H9 (cell line): ENCODE data around the gene LIPC. TPM values are rescaled to one million over a fixed set of nuclear protein-coding genes. Genes with fewer than 3 reads are reported as not detected.

ENCODE experiments used
- DNase-seq: peaks from one replicate; pipeline ENCODE4 v3.0.0-alpha.2; 2017
- H2AFZ ChIP-seq: one replicate; pipeline ENCODE4 v1.6.1; 2013; ENCODE audit warnings: mild to moderate bottlenecking, low read length, control low read depth, moderate library complexity
- H2AK5ac ChIP-seq: 2 replicates; pipeline ENCODE4 v1.6.1; 2013; ENCODE audit warnings: low read length, control low read depth, mixed read lengths; ENCODE audit not compliant: insufficient read length
- H2BK120ac ChIP-seq: one replicate; pipeline ENCODE4 v1.6.1; 2013; ENCODE audit warnings: low read depth, mild to moderate bottlenecking, low read length, control low read depth, inconsistent platforms; ENCODE audit not compliant: poor library complexity, severe bottlenecking
- H2BK12ac ChIP-seq: 2 replicates; pipeline ENCODE4 v1.6.1; 2013; ENCODE audit warnings: low read length, control low read depth, mixed read lengths, low read depth; ENCODE audit not compliant: insufficient read length
- H2BK15ac ChIP-seq: 2 replicates; pipeline ENCODE4 v1.6.1; 2013; ENCODE audit warnings: low read depth, low read length, control low read depth
- H2BK20ac ChIP-seq: one replicate; pipeline ENCODE4 v1.6.1; 2013; ENCODE audit warnings: low read depth, mild to moderate bottlenecking, low read length, control low read depth, inconsistent platforms; ENCODE audit not compliant: poor library complexity, severe bottlenecking
- H2BK5ac ChIP-seq: 2 replicates; pipeline ENCODE4 v1.6.1; 2013; ENCODE audit warnings: low read length, control low read depth, mixed read lengths; ENCODE audit not compliant: insufficient read length
- H3K14ac ChIP-seq: 2 replicates; pipeline ENCODE4 v1.6.1; 2013; ENCODE audit warnings: low read length, control low read depth; ENCODE audit not compliant: insufficient read depth
- H3K18ac ChIP-seq: 2 replicates; pipeline ENCODE4 v1.6.1; 2013; ENCODE audit warnings: low read depth, mild to moderate bottlenecking, mixed read lengths, low read length, control low read depth; ENCODE audit not compliant: insufficient read length
- H3K23ac ChIP-seq: 2 replicates; pipeline ENCODE4 v1.6.1; 2013; ENCODE audit warnings: low read length, control low read depth, mixed read lengths, low read depth; ENCODE audit not compliant: insufficient read length
- H3K23me2 ChIP-seq: 2 replicates; pipeline ENCODE4 v1.6.1; 2013; ENCODE audit warnings: low read depth, mild to moderate bottlenecking, mixed read lengths, low read length, control low read depth; ENCODE audit not compliant: insufficient read length, poor library complexity, severe bottlenecking
- H3K27ac ChIP-seq: 2 replicates; pipeline ENCODE4 v1.5.1; 2013; ENCODE audit warnings: low read length, control low read depth, mixed read lengths, low read depth; ENCODE audit not compliant: insufficient read length
- H3K27me3 ChIP-seq: 2 replicates; pipeline ENCODE4 v1.6.1; 2013; ENCODE audit warnings: low read length, control low read depth, inconsistent platforms; ENCODE audit not compliant: insufficient read depth
- H3K4ac ChIP-seq: 2 replicates; pipeline ENCODE4 v1.6.1; 2013; ENCODE audit warnings: low read depth, mild to moderate bottlenecking, control low read depth, inconsistent platforms, low read length, moderate library complexity
- H3K4me1 ChIP-seq: 2 replicates; pipeline ENCODE4 v1.6.1; 2013; ENCODE audit warnings: low read length, control low read depth, inconsistent platforms; ENCODE audit not compliant: insufficient read depth
- H3K4me2 ChIP-seq: 2 replicates; pipeline ENCODE4 v1.6.1; 2013; ENCODE audit warnings: low read length, control low read depth, mixed read lengths; ENCODE audit not compliant: insufficient read length, insufficient read depth
- H3K56ac ChIP-seq: 2 replicates; pipeline ENCODE4 v1.6.1; 2013; ENCODE audit warnings: low read depth, mild to moderate bottlenecking, mixed read lengths, low read length, control low read depth; ENCODE audit not compliant: insufficient read length
- H3K79me1 ChIP-seq: 2 replicates; pipeline ENCODE4 v1.6.1; 2013; ENCODE audit warnings: low read depth, mild to moderate bottlenecking, moderate library complexity, low read length, control low read depth, inconsistent platforms; ENCODE audit not compliant: insufficient read depth, poor library complexity, severe bottlenecking
- H3K79me2 ChIP-seq: 2 replicates; pipeline ENCODE4 v1.6.1; 2013; ENCODE audit warnings: low read length, control low read depth, inconsistent platforms; ENCODE audit not compliant: insufficient read depth
- H3K9ac ChIP-seq: 2 replicates; pipeline ENCODE4 v1.6.1; 2013; ENCODE audit warnings: low read length, control low read depth, mixed read lengths; ENCODE audit not compliant: insufficient read length; ENCODE audit errors: extremely low read depth
- H3K9me3 ChIP-seq: one replicate; pipeline ENCODE4 v1.6.1; 2013; ENCODE audit warnings: low read depth, low read length, inconsistent platforms; ENCODE audit not compliant: control insufficient read depth
- H3T11ph ChIP-seq: one replicate; pipeline ENCODE4 v1.6.1; 2013; ENCODE audit warnings: mild to moderate bottlenecking, low read length, control low read depth, inconsistent platforms
- H4K20me1 ChIP-seq: one replicate; pipeline ENCODE4 v1.6.1; 2013; ENCODE audit not compliant: control insufficient read depth, insufficient read length, insufficient read depth
- H4K5ac ChIP-seq: 2 replicates; pipeline ENCODE4 v1.6.1; 2013; ENCODE audit warnings: low read depth, mild to moderate bottlenecking, mixed read lengths, low read length, control low read depth; ENCODE audit not compliant: insufficient read length
- H4K8ac ChIP-seq: replicated peaks from 2 replicates; pipeline ENCODE4 v1.6.1; 2013; ENCODE audit warnings: low read length, control low read depth, mixed read lengths, low read depth; ENCODE audit not compliant: insufficient read length
- H4K91ac ChIP-seq: 2 replicates; pipeline ENCODE4 v1.6.1; 2013; ENCODE audit warnings: low read depth, mild to moderate bottlenecking, moderate library complexity, mixed read lengths, low read length, control low read depth; ENCODE audit not compliant: insufficient read length
- H3K27ac Mint-ChIP-seq, 3 experiments: 2 replicates in 2 of 3; 3 replicates in 1 of 3; pipeline ENCODE4 v1.8.0; 2020 to 2021; ENCODE audit warnings: mixed read lengths in 3 of 3, mild to moderate bottlenecking in 1 of 3, moderate library complexity in 1 of 3
- H3K27me3 Mint-ChIP-seq: 2 replicates; pipeline ENCODE4 v1.8.0; 2021; ENCODE audit warnings: low read depth, mild to moderate bottlenecking, moderate library complexity, mixed read lengths
- H3K36me3 Mint-ChIP-seq, 3 experiments: 2 replicates in 2 of 3; 3 replicates in 1 of 3; pipeline ENCODE4 v1.8.0; 2020 to 2021; ENCODE audit warnings: low read depth in 3 of 3, mixed read lengths in 3 of 3; ENCODE audit not compliant: insufficient read depth in 1 of 3
- H3K4me1 Mint-ChIP-seq, 2 experiments: 2 replicates each; pipeline ENCODE4 v1.8.0; 2020; ENCODE audit warnings: mixed read lengths in 2 of 2
- H3K4me3 Mint-ChIP-seq, 2 experiments: 2 replicates in 1 of 2; 3 replicates in 1 of 2; pipeline ENCODE4 v1.8.0; 2020 to 2021; ENCODE audit warnings: mild to moderate bottlenecking in 2 of 2, mixed read lengths in 2 of 2, moderate library complexity in 1 of 2
- H3K9me3 Mint-ChIP-seq, 2 experiments: 2 replicates in 1 of 2; 3 replicates in 1 of 2; pipeline ENCODE4 v1.8.0; 2020; ENCODE audit warnings: mild to moderate bottlenecking in 2 of 2, mixed read lengths in 2 of 2, moderate library complexity in 1 of 2
- WGBS: extraction: QIAGEN DNeasy Blood & Tissue Kit; methylation state at CpG from one replicate; pipeline ENCODE4 v1.1.7; 2013; ENCODE audit warnings: missing lambda C conversion rate, low lambda C conversion rate, mixed read lengths; ENCODE audit not compliant: insufficient read length; ENCODE audit errors: extremely low coverage; 5-methylcytosine and 5-hydroxymethylcytosine counted together
- total RNA-seq: library from RNA; stranded (reverse); gene quantifications from 2 replicates; pipeline ENCODE4 v1.2.1, GENCODE V29; 2021
- TF ChIP-seq, protein P1 (sequence below): fragments of 200-600 bp; sonication (generic); conservative IDR thresholded peaks from 3 replicates; pipeline ENCODE4 v1.8.0; 2021; ENCODE audit warnings: antibody characterized with exemption, mild to moderate bottlenecking

LIPC gene
- total RNA-seq, 1 experiment from 2014 or later, result not detected

DNA sequence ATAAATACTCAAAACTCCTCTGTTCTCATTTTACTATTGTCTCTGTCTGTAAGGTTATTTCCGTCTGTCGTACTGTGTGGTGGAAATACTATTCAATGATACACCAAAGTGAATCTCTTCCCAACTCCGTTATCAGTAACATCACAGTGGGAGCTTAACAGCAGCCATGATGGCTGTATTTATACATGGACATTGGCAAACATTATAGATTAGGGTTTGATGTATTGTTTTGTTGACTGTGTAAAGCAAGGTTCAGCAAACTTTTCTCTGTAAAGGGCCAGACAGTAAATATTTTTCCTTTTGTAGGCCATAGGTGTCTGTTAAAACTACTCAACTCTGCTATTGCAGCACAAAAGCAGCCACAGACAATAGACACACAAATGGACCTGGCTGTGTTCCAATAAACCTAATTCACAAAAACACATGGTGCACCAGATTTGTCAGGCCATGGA, 23.2 kb downstream of the LIPC start:
- TF ChIP-seq, protein P1, sequence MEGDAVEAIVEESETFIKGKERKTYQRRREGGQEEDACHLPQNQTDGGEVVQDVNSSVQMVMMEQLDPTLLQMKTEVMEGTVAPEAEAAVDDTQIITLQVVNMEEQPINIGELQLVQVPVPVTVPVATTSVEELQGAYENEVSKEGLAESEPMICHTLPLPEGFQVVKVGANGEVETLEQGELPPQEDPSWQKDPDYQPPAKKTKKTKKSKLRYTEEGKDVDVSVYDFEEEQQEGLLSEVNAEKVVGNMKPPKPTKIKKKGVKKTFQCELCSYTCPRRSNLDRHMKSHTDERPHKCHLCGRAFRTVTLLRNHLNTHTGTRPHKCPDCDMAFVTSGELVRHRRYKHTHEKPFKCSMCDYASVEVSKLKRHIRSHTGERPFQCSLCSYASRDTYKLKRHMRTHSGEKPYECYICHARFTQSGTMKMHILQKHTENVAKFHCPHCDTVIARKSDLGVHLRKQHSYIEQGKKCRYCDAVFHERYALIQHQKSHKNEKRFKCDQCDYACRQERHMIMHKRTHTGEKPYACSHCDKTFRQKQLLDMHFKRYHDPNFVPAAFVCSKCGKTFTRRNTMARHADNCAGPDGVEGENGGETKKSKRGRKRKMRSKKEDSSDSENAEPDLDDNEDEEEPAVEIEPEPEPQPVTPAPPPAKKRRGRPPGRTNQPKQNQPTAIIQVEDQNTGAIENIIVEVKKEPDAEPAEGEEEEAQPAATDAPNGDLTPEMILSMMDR, result no peak
- Mint-ChIP-seq H3K27ac (no peak overlapping the region), H3K4me3 (no peak overlapping the region), H3K9me3 (no peaks in the 10 kb centered on the region), H3K36me3 (no peaks in the 10 kb centered on the region), H3K4me1 (peaks cover 0 to 5% of the 10 kb centered on the region in 2 experiments; a peak in 2 of 4 replicates), H3K27me3 (no peaks in the 10 kb centered on the region; the same call in 1 of the 2 replicates)
- H3K4me2 ChIP-seq, result no peak overlapping the region
- H3K9ac ChIP-seq, result no peak overlapping the region
- WGBS, result no CpG with 5 or more reads among the region's 3 CpGs
- no peak overlapping the region for H3K4ac ChIP-seq
- H3K9me3 ChIP-seq, result no peaks in the 10 kb centered on the region
- H3K18ac ChIP-seq, result no peak overlapping the region
- H3K79me2 ChIP-seq, result no peaks in the 10 kb centered on the region
- no peak overlapping the region for H2BK120ac ChIP-seq
- no peak overlapping the region for H2AK5ac ChIP-seq
- no peaks in the 10 kb centered on the region for H3K79me1 ChIP-seq
- no peak for DNase-seq
- no peak overlapping the region for H4K91ac ChIP-seq
- no peak overlapping the region for H2BK15ac ChIP-seq
- no peak overlapping the region for H2BK12ac ChIP-seq
- H2BK5ac ChIP-seq, result no peak overlapping the region
- no peak overlapping the region for H3K23ac ChIP-seq
- H3K14ac ChIP-seq, result no peak overlapping the region
- no peak overlapping the region for H4K5ac ChIP-seq
- no peak overlapping the region for H3T11ph ChIP-seq
- no peak overlapping the region for H3K56ac ChIP-seq
- no peak overlapping the region for H4K8ac ChIP-seq
- no peaks in the 10 kb centered on the region for H3K27me3 ChIP-seq
- no peaks in the 10 kb centered on the region for H3K23me2 ChIP-seq
- no peaks in the 10 kb centered on the region for H4K20me1 ChIP-seq
- no peak overlapping the region for H2BK20ac ChIP-seq
- H2AFZ ChIP-seq, result no peak overlapping the region
- H3K27ac ChIP-seq, result no peak overlapping the region
- no peaks in the 10 kb centered on the region for H3K4me1 ChIP-seq
